Fibroblast of lung (primary cell): ENCODE results near the gene C6orf47.

Experiments used
- EZH2 ChIP-seq: IDR thresholded peaks from 2 replicates; pipeline ENCODE4 v1.5.1; 2012; ENCODE audit warnings: low read length, control low read depth, mild to moderate bottlenecking; ENCODE audit errors: missing control alignments
- TF ChIP-seq, protein P1 (sequence below), 2 donors: IDR thresholded peaks in 1 of 2; conservative IDR thresholded peaks in 1 of 2; 1 replicate in 1 of 2; 2 replicates in 1 of 2; pipeline ENCODE4 v1.5.1; 2011 to 2012; ENCODE audit warnings: low read length in 2 of 2, control low read depth in 1 of 2, inconsistent platforms in 1 of 2, low read depth in 1 of 2, mild to moderate bottlenecking in 1 of 2

DNA sequence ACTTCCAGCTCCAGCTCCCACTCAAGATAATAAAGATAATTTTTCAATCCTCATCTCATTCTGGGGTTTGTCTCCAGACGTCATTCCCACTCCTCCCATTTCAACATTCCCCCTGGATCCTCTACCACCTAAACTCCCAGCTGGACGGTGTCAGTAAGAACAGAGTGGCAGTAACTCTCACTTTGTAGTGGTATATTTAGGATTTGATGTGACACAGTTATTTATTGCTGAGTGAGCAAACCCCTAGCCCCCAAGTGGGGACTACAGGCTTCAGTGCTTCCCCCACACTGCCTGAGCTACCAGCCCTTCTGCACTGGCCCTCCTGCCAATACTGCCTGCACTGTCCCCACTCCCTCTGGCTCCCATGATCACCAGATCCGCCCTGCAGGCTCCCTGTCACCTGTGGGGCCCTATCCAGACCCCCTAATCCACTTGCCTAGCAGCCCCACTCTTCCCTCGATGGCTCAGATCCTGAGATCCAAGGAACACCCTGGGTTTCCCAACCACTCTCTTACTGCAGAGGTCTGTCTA, 2.4 kb downstream of the C6orf47 start:
- TF ChIP-seq, protein P1, sequence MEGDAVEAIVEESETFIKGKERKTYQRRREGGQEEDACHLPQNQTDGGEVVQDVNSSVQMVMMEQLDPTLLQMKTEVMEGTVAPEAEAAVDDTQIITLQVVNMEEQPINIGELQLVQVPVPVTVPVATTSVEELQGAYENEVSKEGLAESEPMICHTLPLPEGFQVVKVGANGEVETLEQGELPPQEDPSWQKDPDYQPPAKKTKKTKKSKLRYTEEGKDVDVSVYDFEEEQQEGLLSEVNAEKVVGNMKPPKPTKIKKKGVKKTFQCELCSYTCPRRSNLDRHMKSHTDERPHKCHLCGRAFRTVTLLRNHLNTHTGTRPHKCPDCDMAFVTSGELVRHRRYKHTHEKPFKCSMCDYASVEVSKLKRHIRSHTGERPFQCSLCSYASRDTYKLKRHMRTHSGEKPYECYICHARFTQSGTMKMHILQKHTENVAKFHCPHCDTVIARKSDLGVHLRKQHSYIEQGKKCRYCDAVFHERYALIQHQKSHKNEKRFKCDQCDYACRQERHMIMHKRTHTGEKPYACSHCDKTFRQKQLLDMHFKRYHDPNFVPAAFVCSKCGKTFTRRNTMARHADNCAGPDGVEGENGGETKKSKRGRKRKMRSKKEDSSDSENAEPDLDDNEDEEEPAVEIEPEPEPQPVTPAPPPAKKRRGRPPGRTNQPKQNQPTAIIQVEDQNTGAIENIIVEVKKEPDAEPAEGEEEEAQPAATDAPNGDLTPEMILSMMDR (conservative IDR thresholded peaks at IDR 0.05 in 1 of 2, IDR thresholded peaks at IDR 0.05 in 1 of 2; ENCODE audit: low read depth in 1 of 2, low read length in 2 of 2): no peak
- TF ChIP-seq EZH2: no peak
